Fibroblast of lung (primary cell): ENCODE results near the gene BNIPL.

Experiments used
- CTCF ChIP-seq, 2 donors: IDR thresholded peaks in 1 of 2; conservative IDR thresholded peaks in 1 of 2; 1 replicate in 1 of 2; 2 replicates in 1 of 2; pipeline ENCODE4 v1.5.1; 2011 to 2012; ENCODE audit warnings: low read length in 2 of 2, control low read depth in 1 of 2, inconsistent platforms in 1 of 2, low read depth in 1 of 2, mild to moderate bottlenecking in 1 of 2
- EZH2 ChIP-seq: IDR thresholded peaks from 2 replicates; pipeline ENCODE4 v1.5.1; 2012; ENCODE audit warnings: low read length, control low read depth, mild to moderate bottlenecking; ENCODE audit errors: missing control alignments

GRCh38 chr1:151062741-151063371 lies 26.5 kb downstream of the BNIPL start:
- TF ChIP-seq EZH2: no peak
- no peak for TF ChIP-seq CTCF (conservative IDR thresholded peaks at IDR 0.05 in 1 of 2, IDR thresholded peaks at IDR 0.05 in 1 of 2; ENCODE audit: low read depth in 1 of 2, low read length in 2 of 2)
